ENCODE measurements around the gene KHSRP. TPM values are rescaled to one million over a fixed set of nuclear protein-coding genes. Genes with fewer than 3 reads are reported as not detected.
A peak's percentile ranks its signal among the peaks of the same experiment; 100 is the strongest.

The KHSRP gene
- total and polyA plus RNA-seq, 10 of the 15 experiments (the other 5 are each of a cell fraction or from before 2014, with no cell fraction given), result 4.8 to 440 (median 82.0) TPM

- TF ChIP-seq ZBTB4 (CRISPR knock-in tag; IDR thresholded peaks at IDR 0.05) (no peak), ZBTB40 (IDR thresholded peaks at IDR 0.05; ENCODE audit: borderline replicate concordance) (peak; percentile 71; the same call in 1 of the 2 replicates), MXI1 (IDR thresholded peaks at IDR 0.05; ENCODE audit: low read depth, low read length) (no peak; the same call in 1 of the 2 replicates), DPF2 (IDR thresholded peaks at IDR 0.05) (peak; percentile 100), REST (IDR thresholded peaks at IDR 0.05; ENCODE audit: low read depth, low read length) (no peak), RELB (IDR thresholded peaks at IDR 0.05; ENCODE audit: low read depth) (no peak; the same call in 1 of the 2 replicates), PRDM15 (CRISPR knock-in tag; IDR thresholded peaks at IDR 0.05) (0 out of 2 replicates have a peak, but pooled peaks have one; percentile 35), GABPA (IDR thresholded peaks at IDR 0.05; ENCODE audit: low read depth) (peak; percentile 81), EGR1 (IDR thresholded peaks at IDR 0.05; ENCODE audit: borderline replicate concordance in 1 of 2, low read depth in 2 of 2, low read length in 2 of 2) (peak in 1 of 2 experiments; percentile 80; a peak in 2 of 3 replicates), KLF5 (IDR thresholded peaks at IDR 0.05; ENCODE audit: partially characterized antibody) (peak; percentile 97)
These were observed 524 bp upstream of the KHSRP start (continued) for GRCh38 chr19:6424939-6425731.

Measured in GM12878 (cell line).